GM19455 (cell line): ENCODE measurements around the gene PRM3.

Experiments used
- ATAC-seq: cut with Tn5 transposase; IDR thresholded peaks from one replicate; pipeline ENCODE4 v1.9.1; 2021; ENCODE audit not compliant: unreplicated experiment

The PRM3 gene

DNA sequence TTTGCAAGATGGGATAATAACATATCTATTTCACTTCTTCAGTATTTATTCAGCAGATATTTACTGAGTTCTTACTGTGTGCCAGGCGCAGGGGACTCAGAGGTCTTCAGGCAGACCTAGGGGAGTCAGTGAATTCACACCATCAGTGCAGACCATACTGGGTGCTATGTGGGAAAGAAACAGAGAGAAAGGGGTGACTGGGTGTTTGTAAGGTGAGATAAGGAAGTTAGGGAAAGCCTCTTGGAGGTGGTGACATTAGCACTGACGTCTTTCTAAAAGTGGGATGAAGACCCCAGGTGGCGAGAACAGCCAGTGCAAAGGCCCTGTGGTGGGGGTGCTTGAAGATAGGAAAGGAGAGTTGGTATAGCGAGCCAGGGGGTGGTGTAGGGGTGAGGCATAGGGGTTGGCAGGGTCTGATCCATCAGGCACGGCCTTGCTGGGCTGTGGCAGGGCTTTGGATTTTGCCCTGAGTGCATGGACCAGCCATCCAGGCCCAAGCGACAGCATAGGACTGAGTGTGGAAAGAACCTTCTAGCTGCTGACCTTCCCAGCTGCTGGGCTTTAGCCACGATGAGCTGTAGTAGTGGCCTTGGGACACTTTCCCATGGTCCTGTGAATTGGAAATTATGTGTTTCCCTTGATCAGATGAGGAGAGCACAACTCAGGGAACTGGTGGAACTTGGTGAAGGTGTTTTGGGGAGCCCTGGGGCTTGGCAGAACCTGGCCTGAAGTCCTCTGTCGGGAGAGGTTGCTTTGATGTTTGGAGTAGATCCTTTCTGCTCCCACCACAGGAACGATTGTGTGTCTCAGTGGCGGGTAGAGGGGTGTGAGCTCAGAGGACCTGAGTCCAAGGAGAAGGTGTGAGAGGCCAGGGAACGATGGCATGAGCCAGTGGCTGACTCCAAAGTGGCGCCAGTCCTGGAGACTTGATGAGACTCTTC is 13.5 kb downstream of the PRM3 start:
- ATAC-seq: no peak

DNA sequence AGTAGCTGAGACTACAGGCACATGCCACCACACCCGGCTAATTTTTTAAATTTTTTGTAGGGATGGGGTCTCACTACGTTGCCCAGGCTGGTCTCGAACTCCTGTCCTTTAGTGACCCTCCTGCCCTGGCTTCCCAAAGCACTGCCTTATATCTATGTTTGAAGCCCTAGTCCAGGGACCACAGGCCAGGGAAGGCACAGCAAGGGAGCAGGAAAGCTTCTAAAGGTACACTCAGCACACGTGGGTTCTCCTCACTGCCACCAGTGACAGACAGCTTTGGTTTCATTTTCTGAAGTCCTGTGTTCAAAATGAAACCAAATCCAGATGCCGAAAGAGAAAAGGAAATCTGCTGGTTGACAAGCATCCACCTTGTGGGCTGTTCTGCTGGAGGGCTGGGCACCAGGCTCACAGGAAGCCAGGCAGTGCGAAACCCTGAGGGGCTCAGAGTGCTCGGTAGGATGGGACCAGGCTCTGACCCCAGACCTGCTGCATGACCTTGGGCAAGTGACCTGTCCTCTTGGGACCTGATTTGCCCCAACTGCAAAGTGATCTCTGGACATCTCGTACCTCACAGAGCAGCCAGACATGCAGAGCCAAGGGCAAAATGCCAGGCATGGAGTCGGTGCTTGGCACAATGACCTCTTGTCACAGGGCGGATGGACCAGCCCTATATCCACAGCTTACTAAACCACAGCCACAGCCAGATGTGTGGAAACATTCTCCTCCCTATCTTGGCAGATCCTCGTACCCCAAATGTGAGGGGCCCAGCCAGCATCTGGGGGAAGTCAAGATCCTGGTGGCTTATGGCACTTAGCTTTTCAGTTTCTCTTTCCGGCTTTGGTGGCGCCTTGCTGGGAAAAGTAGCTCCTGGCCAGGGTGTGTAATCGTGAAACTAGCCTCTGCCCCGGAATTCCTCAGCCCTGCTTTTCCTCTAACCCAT is 14.6 kb downstream of the PRM3 start:
- ATAC-seq: no peak

DNA sequence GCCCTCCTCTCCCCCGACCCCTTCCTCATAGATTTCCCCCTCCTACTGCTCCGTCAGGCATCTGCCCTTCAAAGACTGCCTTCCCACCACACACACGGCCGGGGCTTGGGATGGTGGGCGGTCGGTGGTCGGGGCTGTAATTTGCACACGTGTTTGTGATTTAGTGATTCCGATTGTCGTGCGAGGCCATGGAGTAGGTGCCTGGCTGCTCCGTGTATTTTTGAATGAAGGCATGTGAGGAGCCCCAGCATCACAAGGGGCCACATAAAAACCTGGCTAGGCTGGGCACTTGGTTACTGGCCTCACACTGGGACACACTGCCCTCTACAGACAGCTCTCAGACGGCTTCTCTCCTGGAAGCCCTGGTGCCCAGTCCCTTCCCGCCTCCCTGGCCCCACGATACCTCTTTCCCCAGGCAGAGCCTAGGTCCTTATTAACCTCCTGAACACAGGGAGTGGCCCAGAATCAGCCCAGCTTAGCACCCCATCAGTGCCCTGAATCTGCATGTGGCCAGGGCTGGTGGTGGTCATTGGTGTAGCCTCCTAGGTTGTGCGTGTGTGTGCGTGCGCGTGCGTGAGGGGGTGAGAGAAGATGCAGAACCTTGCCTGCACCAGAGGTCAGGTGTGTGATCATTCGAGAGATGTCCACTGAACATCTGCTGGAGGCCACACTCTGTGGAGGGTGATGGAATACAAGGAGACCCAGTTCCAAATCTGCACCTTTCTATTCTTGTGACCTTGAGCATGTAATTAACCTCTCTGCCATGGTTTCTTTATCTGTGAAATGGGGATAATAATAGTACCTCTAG is 16.1 kb downstream of the PRM3 start:
- no peak for ATAC-seq

DNA sequence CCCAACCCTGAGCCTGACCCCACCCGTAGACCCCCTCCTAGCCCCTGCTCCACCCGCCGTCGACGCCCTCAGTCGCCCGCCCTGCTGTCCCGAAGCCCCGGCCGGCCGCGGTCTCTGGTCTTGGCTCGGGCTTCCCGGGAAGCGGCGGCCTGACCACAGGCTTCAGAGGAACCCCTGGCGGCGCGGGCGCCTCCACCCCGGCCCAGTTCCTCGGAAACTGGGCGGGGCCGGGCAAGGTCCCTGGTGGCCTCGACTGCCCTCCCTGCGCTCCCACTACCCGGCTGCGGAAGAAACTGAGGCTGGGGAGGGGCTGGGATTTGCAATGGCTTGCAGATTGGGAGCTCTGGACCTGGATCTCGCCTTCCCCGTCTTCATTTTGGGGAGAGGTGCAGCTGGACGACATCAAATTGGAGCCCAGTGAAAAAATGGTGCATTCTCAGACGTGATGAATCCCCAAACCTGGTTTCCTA is 16.7 kb downstream of the PRM3 start:
- ATAC-seq: no peak

DNA sequence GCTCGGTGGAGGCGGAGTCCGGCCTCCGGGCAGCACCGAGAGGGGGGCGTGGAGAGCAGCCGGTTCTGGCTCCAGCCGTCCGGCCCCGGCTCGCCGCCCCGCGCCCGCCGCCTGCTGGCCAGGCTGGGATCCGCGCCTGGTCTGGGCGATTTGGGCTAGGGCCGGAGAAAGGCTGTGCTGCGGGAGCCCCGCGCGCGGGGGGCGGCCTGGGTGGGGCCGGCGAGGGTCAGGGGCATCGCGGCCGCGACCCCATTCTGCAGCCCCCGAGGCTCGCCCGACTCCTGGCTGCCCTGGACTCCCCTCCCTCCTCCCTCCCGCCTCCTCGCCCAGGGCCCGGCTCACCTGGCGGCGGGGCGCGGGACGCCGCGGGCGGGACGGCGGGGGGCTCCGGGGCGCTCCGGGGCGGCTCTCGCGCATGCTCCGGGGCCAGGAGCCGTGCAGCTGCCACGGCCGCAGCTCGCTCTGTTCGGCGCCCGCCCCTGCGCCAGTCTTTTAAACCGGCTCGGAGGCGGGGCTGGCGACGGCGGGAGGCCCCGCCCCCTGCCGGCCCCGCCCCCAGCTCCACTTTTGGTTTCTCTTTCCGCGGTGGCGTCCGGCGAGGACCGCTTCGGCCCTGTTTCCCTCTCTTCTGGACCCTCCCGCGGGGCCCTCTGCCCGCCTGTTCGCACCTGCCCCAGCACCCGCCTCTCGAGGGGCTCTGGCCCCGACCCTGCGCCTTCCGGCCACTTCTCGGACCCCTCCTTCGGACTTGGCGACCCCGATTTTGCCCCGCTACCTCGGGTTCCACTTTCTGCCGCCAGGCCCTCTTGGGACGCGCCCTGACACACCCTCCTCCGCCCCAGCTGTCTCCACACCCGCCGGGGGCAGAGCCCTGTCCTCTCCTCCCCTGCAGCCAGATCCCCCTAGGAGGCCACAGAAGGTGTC is 17.4 kb downstream of the PRM3 start, which contains the start of gene SOCS1:
Gene SOCS1 (minus strand): TSS at position 468 of the 924 bp plus-strand sequence. CDS start 726 bp downstream, outside the sequence.
- ATAC-seq: peak; percentile 55

DNA sequence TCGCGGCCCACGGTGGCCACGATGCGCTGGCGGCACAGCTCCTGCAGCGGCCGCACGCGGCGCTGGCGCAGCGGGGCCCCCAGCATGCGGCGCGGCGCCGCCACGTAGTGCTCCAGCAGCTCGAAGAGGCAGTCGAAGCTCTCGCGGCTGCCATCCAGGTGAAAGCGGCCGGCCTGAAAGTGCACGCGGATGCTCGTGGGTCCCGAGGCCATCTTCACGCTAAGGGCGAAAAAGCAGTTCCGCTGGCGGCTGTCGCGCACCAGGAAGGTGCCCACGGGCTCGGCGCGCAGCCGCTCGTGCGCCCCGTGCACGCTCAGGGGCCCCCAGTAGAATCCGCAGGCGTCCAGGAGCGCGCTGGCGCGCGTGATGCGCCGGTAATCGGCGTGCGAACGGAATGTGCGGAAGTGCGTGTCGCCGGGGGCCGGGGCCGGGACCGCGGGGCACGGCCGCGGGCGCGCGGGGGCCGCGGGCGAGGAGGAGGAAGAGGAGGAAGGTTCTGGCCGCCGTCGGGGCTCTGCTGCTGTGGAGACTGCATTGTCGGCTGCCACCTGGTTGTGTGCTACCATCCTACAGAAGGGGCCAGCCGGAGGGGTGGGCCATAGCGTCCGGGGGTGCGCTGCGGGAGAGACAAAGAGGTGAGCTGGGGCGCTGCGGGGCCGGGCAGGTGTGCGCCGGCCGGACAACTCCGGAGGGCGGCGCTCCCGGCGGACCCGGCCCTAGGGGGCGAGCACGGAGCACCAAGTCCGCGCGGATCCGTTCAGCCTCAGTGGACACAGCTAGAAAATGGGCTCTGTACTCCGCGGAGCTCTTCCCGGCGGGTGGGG is 18.3 kb downstream of the PRM3 start:
- ATAC-seq: no peak

DNA sequence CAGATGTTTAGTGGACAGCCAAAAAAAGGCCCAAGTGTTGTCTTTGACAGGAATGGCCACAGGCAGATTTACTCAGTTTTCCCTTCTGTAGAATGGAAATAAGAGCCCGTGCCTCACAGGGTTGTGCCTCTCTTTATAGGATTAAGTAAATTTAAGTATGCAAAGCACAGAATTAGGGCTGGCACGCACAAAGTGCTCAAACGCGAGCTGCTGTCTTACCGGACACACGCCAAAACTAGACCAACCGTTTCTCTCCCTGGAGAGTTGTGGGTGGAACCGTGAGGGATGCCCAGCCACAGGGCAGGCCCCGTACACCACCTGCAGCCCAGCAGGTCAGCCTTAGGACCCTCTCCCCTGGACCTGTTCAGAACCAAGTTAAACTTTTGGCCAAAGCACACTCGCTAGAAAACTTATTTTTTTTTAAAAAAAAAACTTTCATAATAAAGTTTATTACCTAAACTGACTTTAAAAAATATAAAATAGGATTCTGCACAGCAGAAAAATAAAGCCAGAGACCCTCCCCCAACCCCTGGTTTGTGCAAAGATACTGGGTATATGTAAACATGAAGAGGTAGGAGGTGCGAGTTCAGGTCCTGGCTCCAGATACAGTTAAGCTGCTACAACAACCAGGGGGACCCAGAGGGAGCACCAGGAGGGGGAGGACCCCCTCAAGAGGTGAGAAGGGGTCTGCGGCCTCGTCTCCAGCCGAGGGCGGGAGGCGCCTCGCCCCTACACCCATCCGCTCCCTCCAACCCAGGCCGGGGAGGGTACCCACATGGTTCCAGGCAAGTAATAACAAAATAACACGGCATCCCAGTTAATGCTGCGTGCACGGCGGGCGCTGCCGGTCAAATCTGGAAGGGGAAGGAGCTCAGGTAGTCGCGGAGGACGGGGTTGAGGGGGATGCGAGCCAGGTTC is 19.2 kb downstream of the PRM3 start:
- ATAC-seq: no peak

DNA sequence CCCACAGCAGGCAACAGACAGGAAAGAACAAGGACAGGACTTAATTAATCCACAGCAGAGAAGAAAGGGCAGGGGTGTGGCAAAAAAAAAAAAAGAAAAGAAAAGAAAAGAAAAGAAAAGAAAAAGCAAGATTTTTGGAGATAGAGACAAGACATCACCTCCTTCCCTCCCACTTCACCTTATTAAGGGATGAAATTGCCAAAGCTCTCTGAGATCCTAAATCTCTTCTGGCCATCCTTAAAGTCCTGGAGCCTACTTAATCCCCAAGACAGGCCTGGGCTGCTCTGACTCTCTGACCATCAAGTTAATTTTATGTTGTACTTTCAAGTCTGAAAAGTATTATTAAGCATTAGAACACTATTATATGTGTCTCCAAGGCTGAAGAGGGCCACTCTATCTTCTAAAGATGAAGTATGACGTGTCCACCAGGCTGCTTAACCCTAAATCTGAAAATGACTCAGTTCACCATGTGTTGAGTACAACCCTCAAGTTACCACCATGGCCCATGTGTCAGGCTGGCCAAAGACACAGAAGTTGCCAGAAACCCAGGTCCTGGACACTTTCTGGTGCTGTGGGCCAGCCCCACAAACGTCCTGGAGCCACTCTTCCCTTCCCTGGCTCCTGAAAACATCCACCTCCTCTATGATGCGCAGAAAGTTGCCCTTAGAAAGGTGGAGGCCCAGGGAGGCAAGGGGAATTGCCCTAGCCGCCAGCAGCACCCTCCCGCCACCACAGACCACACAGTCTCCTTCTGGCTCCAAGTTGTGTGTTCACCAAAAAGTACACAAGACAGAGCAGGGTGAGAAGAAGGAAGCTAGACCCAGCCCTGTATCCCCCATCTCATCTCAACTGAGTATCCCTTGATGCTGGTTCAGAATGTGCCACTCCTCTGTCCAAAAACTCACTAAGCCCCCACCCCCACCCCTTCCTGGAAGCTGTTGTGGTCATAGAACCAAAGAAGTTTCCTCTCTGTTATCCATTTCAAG is 20.1 kb downstream of the PRM3 start:
- ATAC-seq: no peak

DNA sequence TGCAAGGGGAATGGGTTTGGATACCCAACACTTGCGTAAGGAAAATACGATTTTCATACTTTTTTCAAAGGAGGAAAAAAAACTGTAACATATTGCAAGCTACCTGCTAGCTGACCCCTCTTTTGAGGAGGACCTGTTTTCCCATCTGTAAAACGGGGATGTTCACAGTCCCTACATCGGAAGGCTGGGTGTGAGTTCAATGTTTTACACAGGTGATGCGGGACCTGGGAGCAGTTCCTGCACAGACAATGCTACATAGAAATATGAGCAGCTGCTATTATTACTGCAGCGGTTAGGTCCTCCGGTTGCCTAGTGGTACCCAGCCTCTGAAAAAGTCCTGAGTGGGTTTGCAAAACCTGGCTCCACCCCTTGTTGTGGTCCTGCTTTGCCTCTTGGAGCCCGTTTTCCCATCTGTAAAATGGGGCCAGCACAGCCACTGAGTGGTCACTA is 20.9 kb downstream of the PRM3 start:
- ATAC-seq: no peak

DNA sequence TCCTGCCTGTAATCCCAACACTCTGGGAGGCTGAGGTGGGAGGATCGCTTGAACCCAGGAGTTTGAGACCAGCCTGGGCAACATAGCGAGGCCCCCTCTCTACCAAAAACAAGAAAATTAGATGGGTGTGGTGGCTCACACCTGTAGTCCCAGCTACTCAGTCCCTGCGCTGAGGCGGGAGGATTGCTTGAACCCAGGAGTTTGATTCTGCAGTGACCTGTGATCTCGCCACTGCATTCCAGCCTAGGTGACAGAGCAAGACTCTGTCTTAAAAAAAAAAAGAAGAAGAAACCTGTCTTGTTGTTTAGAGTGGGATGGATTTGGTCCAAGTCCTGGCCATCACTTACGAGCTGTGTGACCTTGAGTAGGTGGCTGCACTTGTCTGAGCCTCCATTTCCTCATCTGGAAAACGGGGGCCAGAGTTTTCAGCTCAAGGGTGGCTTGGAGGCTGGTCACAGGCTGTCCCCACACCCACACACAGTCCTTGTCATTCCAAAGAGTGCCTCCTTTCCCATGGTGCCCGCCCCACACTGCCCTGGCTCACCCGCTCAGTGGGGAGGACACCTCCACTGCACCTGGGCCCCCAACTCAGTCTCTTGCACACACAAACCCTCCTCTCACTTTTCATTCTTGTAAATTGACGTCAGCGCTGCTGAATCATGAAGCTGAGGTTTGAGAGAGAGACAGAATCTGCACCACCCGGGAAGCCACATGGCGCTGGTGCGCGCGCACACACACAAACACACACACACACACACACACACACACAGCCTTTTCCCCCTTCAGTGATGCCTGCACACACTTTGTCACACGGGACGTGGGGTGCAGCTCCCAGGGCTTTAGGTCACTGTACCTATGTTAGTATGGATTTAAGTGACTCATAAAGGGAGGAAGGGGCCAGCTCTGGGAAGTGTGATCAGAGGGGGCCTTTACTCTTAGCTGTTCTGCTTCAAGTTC is 21.6 kb downstream of the PRM3 start:
- ATAC-seq: no peak

DNA sequence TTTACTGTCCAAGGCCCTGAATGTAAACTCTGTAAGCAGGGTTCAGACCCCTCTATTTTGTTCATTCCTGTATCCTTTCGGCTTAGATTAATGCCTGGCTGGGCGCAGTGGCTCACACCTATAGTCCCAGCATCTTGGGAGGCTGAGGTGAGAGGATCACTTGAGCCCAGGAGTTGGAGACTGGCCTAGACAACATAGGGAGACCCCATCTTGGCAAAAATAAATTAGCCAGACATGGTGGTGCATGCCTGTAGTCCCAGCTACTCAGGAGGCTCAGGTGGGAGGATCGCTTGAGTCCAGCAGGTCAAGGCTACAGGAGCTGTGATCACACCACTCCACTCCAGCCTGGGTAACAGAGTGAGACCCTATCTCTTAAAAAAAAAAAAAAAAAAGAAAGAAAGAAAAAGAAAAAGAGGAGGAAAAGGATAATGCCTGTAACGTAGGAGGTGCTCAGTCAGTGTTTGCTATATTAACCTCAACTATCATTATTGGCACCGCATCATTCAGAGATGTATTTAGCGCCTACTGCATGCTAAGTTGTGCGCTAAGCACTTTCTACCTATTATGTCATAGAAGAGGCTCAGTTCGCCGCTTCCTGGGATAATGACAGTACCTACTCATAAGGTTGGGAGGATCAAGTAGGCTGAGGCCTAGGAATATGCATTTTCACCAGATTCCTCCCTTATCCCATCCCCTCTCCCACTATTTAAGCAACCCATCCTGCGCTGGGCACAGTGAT is 22.5 kb downstream of the PRM3 start:
- ATAC-seq: no peak

DNA sequence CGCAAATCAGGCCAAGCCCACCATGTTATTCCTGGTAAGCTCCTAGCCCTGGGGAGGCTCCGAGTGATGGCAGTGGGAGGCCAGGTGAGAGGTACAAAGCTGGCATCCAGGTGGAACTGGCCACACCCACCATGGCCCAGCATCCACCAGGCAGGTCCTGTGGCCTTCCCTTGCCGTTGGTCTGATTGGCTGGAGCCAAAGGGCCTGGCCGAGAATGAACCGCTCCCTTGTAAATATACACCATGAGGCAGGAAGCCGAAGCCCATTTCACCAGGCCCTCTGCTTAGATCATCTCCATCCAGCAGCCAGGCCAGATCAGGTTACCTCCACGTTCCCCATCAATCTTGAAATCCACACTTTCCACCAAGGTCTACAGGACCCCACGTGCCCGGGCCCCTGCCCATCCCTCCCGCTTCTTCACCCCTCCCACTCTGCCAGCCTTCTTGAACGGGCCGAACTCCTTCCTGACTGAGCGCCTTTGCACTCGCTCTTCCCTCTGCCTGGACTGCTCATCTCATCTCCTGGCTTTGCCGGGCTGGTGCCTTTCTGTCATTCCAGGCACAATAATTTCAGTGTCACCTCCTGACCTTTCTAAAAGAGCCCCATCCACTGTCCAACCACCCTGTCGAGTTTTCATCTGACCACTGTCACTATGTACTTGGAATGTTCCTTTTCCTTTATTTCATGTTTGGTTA is 23.2 kb downstream of the PRM3 start:
- ATAC-seq: no peak

DNA sequence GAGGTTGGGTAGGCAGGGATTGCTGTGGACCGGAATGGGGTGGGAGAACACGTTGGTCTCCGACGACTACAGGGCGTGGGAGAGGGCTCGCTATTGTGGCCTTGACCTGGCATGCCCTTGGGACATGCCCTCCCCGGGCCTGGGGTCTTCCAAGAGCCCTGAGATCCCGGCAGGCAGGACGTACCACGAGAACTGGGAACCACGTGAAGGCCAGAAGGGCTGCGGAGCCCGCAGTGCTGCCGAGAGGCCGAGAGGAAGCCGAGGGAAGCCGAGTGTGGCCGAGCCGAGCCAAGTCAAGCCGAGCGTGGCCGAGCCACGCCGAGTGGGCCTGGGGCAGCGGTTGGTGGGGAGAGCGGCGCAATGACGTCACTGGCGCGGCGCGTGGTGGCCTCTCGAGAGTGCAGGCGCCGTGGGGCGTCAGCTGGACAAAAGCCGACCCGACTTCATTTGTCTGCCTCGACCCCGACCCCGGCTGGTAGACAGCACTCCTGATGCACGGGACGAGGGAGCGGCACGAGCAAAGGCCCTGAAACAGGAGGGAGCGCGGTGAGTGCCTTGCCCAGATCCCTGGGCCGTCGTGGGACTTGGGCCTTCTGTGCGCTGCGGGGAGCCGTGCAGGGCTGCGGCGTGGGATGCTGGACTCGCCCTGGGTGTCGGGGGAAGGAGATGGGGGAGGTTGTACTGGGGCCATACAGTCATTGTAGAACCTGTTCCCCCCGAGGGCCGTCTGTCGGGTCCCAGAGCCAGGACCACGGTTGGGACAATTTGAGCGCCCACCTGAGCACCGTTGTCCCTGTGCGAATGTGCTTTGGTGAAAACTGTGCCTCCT is 24.0 kb downstream of the PRM3 start:
- ATAC-seq: no peak
